CD1c-positive myeloid dendritic cell (primary cell): Measurements from ENCODE around the gene INTS11.
A peak's percentile ranks its signal among the peaks of the same experiment; 100 is the strongest.

ENCODE experiments used
- DNase-seq: peaks from one replicate; pipeline ENCODE4 v3.0.0-alpha.2; 2016; ENCODE audit errors: extremely low spot score

The INTS11 gene

DNA sequence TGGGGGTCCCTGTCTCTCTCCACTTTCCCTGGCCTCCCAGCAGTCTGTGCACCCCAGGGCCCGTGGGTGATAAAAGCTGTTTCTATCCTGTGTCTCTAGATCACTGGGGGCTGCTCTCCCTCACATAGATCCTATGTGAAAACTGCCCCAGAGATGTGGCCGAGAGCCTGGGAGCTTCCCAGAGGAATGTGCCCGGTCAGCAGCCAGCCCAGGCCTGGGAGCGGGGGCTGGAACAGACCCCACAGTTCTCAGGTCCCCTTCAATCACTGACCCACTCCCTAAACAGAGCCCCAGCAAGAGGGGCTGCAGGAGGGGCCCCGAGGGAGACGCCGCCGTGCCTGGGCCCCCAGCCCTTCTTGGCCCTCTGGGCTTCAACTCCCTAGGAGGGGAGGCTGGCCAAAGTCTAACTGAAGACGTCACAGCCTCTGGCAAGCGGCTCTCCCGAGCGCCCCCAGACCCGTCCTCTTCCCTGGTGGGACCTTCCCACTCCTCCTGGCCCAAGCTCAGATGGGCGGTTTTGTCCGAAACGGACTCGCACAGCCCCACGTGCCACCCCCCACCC is 33.5 kb upstream of the INTS11 start:
- DNase-seq: no peak

DNA sequence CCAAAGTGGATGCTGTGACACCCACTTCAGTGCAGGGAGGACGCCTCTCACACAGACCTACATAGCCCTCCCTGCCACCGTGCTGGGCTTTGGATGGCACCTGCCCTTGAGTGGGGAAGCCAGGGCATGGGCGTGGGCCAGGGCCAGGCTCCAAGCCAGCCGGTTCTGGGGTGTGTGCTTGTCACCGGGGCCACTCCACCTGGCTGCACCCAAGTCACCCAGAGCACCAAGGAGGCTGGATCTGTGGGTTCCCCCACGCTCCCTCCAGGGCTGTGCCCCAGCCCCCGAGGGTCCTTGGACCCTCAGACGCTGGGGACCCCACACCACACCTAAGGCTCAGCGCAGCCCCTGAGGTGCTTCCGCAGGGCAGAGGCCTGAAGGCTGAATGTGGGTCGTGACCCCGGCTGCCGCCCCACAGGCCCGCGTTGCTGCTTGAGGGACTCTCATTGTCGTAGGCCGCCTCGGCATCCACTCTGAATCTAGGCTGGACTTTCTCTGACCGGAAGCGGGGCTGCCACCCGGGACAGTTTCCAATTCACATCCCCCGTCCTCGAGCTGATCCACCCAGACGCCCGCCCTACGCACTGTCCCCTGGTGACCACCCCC is 32.4 kb upstream of the INTS11 start:
- DNase-seq: no peak

DNA sequence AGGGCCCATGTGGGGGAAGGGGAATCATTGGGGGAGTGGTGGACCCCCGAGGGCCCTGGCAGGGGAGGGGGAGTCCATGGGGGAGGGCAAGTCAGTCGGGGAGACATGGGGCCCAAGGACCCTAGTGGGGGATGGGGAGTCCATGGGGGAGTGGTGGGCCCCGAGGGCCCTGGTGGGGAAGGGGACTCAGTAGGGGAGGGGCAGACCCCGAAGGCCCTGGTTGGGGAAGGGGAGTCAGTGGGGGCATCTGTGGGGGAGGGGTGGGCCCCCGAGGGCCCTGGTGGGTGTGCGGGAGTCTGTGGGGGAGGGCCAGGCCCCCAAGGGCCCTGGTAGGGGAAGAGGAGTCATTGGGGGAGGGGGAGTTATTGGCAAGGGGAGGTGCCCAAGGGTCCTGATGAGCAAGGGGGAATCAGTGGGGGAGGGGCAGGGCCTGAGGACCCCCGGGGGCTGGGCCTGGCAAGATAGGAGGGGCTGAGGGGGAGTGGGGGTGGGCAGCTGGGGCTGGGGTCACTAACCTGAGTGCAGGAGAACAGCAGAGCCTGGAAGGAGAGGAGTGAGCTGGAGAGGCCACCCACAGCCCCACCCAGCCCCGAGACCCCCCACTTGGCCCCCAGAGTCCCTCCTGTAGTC is 31.8 kb upstream of the INTS11 start:
- no peak for DNase-seq

DNA sequence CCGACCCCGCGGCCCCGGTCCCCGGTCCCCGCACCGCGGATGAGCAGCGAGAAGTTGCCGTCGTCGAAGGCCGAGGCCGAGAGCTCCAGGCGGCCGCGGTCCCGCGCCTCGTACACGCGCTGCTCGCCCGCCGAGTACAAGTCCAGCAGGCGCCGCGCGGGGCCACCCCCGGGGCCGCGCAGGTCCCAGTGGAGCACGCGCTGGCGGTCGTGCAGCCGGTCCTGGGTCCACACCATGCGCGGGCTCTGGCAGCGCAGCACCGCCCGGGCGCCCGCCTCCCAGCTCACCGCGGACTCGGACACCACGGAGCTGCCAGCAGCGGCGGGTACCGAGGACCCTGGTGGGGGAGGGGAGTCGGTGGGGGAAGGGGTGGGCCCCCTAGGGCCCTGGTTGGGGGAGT is 31.0 kb upstream of the INTS11 start:
- DNase-seq: peak; percentile 60

DNA sequence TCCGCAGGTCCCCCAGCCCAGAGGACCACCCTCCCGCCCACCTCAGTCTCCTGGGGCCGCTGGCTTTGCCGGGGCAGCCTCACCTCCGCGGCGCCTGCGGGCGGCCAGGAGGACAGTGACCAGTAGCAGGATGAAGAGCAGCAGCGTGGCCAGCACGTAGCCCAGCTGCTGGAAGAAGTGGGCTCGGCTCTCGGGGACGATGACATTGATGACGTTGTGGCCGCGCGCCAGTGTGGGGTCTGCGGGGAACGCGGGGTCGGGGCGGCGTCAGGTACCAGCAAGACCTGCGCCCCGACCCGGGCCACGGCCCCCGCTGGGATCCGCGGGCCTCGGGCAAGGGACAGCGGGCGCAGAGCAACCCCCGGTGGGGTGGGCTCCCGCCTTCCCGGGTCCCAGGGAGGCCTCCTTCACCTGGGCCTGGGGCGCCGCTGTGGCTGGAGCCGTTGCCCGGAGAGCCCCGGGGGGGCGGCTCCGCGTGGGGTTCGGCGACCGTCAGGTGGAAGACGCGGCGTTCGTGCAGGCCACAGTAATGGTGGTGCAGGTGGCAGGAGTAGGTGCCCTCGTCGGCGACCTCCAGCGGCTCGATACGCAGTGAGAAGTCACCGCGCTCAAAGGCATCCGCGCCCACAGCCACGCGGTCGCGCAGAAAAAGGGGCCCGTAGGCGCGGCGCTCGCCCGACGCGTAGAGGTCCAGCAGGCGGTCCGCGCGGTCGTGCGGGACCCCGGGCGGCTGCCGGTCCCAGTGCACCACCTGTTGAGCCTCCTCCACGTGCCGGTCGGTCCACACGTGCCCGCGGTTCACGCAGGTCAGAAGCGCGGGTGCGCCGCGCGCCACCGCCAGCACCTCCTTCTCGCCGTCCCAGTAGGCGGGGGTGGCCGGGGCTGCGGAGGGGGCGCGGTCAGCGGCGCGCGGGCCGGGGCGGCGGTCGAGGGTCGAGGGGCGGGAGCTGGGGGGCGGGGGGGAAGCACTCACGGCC is 30.1 kb upstream of the INTS11 start:
- no peak for DNase-seq

DNA sequence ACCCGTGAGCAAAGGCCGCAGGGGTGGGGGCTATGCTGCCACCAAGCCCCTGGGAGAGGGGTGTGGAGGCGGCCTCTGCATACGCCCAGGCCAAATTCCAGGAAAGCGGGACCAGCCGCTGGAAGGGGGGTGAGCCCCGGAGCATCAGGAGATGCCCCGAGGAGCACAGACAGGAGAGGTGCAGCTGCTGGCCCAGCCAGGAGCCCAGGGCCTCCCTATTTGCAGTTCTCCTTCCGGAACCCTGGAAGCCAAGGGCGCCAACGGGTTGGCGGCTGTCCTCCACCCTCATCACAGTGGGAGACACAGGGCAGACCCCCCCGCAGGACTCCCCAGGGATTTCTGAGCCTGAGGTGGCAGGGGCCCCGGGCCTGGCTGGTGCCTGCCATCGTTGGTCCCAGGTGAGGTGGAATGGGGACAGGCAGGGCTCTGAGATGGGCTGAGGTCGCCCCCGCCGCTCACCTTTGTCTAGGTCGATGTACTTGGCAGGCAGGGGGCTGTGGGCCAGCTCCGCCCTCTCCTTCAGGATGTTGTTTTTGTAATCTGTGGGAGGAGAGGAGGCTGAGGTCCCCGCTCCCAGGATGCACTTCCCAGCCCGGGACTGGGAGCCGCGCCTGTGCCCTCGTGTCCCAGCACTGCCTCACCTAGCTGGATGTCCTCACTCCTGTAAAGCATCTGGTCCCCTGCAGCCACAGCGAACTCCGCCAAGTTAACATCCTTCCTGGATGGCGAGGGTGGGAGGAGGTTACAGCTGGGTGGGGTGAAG is 29.1 kb upstream of the INTS11 start:
- DNase-seq: no peak

DNA sequence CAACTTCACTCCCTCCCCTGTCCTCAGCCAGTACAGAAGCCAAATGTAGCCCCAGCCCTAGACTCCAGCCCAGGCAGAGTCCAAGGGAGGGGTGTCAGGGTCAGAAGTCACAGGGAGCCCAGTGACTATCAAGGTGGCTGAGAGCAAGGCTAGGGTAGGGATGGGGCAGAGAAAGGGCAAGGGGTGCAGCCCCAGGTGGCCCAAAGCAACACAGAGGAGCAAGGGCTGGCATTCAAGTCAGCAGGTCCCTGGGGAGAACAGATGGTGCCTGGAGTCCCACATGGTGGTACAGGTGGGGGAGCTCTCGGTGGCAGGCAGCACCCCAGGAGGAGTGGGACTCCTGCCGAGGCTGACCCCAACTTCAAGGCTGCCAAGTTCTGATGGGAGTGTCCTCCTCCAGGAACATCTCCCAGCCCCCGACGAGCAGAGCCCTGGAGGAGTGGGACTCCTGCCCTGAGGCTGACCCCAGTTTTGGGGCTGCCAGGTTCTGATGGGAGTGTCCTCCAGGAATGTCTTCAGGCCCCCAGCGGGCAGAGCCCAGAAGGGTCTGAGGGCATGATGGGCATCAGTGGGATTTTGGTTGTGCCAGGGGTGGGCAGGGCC is 28.4 kb upstream of the INTS11 start:
- no peak for DNase-seq

DNA sequence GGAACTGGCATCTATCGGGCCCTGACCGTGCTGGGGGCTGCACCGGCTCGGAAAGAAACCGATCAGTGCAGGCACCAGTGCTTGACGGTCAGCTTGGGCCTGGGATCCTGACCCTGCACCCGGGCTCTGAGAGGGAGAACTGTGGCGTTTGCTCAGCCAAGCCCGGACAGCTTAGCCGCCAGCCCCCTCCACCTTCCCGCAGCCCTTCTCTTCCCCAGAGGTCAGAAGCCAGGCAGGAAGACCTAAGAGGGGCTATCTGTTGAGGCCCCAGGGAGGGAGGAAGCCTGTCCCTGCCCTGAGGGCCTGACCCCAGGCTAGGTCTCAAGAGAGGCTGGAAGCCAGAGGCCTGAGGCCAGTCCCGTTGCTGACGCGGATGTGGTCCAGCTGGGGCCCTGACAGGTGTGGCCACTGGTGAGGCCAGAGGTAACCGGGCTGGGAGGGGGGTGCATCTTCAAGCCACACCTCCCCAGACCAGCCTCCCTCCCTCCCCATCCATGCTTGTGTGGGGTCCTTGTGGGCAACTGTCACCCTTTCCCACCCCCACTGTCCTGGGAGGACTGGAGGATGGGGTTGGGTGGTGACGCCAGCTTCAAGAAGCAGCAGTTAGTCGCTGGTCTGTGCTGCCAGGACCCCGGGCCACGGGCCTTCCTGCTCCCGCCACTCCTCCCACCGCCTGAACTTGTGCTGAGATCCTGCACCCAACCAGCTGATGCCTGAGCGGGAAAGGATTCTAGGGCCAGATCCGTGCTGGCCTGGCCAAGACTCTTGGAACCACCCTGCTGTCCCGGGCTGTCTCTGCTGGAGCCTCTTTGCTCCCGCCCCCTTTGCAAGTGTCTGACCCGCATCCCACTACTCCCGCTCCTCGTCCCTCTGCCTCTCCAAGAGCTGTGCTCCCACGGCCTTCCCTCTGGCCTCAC is 27.3 kb upstream of the INTS11 start:
- no peak for DNase-seq

DNA sequence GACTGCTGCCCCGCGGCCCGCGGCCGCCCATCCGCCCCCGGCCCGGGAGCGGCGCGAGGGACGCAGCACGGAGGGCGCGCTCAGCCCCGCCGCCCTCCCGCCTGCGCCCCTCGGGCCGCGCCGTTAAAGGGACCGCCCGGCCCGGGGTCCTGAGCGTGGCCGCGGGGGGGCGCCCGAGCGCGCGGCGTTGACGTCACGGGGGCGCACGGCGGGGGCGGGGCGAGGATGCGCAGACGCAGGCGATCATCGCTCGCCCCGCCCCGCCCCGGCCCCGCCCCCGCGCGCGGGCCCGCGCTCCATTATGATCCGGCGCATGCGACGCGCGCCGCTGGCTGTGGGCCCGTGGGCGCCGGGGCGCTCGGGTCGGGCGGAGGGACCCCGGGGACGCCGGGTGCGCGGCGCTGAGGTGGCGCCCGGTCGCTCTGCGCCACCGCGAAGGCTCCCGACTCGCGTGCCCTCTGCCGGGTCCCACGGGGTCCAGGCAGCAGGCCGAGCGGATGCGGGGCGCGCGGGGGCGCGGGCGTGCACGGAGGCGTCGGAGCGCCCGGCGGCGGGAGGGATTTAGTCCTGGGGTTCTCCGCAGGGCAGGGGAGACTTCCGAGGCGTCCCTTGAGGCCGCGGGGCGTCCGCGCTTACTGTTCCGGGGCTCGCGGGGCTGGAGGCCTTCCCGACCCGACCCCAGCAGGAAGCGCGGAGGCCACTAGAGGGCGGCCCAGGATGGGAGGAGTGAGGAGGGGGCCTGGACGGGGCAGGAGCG is 25.0 kb upstream of the INTS11 start, which contains the start of gene DVL1:
DVL1 (minus strand) TSS at position 163 of the 757 bp plus-strand sequence. CDS start 353 bp downstream, outside the sequence.
- DNase-seq: peak; percentile 86

DNA sequence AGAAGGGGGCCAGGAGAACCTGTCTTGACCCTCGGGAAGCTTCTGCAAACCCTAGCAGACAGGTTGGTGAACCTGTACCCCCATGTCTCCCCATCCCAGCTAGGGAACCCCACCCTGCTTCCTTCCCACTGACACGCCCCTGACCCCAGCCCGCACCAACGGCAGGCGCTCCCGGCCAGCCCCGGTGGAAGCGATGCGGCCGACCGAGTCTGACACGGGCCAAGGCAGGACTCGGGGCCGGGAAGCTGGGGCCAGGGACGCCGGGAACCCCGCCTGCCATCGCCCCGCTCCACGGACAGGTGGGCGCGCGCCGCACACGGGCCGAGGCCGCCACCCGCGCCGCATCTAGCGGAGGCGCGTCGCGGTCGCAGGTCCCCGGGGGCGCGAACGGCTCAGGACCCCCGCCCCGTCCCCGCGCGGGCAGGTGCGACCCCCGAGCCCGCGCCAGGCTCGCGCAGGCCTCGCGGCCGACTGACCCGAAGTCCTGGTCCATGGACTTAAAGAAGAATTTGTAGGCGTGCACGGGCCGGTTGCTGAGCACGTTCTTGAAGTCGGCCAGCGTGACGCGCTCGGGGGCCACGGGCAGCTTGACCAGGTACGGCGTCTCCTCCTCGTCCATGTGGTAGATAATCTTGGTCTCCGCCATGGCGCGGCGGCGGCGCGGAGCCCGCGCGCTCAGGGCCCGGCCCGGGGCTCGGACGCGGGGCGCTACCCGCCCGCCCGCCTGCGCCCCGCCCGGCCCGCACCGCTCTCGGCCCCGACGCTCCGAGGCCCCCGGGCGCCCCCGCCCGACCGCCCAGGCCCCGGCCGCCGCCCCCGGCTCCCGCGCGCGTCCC is 24.2 kb upstream of the INTS11 start:
- DNase-seq: no peak

DNA sequence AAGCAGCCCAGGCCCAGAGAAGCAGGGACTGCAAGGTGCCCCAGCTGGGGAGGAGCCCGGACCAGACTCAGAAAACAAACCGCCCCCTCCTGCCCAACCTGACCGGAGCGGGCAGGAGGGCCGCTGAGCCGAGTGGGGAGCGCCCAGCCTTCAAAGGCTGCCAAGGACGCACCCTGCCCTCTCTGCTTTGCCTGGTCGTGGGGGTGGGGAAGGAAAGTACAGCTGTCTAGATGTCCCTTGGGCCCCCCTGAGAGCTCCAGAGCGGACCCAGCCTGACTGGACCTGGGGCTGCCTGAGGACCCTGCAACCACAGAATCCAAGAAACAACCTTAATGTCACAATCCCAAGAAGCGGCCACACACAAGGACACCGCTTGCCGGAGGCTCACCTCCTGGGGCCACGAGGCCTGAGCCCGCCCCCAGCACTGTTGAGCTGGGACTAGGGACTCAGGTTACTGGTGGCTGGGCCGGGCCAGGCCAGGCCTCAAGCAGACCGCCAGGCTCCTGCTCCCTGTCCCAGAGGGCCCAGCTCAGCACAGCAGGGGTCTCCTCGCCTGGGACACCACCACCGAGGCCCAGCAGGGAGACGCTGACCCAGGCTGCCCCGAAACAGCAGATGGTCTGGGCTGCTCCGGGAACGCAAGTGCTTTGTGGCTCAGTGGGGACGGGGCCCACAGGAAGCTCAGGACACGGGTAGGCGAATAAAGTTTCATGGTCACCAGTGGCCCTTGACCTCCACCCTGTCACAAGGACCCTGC is 23.4 kb upstream of the INTS11 start:
- DNase-seq: no peak

DNA sequence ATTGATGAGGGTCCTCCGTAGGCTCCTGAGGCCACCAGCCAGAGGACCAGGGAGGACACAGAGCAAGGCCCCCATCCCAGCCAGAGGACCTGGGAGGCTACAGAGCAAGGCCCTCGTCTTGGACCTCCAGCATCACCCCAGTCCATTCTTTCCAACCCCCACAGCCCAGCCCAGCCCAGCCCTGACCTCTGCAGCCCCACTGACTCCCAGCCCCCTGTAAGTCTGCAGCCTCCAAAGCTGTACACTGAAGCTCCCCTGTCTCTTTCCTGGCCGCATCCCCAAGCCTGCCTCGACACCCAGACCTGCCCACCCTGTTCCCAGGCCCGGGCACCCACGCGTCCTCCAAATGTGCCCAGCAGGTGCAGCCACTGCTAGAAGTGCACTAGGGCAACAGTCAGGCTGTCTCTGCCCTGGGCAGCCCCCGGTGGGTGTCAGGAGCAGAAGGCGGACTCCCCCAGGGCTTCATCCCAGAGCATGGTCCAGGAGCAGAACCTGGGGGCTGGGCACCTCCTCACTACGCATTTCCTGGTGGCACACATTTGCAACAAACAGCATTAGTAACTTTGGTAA is 22.7 kb upstream of the INTS11 start:
- DNase-seq: no peak

DNA sequence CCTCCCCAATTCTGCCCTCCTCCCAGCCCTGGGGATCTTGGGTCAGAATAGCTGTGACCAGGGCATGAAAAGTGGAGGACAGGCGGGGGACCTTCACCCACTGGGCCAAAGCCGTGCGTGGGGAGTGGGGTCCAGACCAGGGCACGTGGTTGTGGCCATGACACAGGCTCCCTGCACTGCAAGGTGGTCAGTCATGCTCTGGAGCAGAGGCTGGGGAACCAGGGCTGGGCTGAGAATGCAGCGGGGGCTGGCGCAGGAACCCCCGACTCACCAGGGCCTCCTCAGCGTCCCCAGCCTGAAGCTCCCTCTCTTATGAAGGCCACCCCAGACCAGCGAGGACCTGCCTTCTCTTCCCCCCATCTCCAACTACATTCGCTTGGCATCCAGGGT is 22.0 kb upstream of the INTS11 start:
- no peak for DNase-seq

DNA sequence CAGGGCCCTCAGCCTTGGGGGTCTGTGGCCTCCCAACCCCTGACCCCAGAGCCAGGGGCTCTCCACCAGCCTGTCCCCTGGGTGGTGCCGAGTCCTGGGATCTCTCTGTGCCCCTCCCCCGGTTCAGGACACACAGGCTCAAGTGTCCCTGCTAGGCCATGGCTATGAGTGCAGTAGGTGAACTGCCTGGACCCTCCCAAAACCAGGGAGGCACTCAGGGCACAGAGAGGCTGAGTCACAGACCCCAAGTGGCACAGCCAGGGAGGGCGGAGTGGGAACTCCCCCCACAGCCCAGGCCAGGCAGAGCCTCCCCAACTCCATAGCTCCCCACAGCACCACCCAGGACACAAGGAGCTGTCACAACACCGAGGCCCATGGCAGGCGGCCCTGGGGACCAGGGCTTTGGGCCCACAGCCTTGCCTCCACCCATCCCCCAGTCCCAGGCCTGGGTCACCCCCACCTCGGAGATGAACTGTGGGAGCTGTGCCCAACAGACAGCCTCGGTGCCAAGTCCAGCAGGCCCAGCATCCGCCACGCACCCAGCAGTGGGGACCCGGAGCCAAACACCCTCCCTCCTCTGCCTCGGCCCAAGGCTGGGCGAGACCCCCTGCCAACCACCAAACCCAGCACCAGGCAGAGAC is 21.5 kb upstream of the INTS11 start:
- no peak for DNase-seq

DNA sequence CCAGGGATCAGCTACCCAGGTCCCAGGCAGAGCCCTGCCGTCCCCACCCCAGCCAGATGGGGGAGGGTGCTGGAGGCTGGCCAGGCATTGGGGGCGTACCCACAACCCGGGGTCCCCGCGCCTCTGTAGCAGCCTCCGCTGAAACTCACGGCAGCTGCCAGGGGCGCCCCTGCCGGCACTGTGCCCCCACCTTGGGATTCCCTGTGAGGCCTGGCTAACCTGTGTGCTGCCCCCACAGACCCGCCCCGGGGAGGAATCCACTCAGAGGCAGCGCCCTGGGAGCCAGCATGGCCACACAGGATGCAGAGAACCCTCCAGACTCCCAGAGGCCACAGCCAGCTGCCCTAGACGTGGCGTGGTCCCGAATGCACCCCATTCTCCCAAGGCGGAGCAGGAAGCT is 20.9 kb upstream of the INTS11 start:
- DNase-seq: no peak

DNA sequence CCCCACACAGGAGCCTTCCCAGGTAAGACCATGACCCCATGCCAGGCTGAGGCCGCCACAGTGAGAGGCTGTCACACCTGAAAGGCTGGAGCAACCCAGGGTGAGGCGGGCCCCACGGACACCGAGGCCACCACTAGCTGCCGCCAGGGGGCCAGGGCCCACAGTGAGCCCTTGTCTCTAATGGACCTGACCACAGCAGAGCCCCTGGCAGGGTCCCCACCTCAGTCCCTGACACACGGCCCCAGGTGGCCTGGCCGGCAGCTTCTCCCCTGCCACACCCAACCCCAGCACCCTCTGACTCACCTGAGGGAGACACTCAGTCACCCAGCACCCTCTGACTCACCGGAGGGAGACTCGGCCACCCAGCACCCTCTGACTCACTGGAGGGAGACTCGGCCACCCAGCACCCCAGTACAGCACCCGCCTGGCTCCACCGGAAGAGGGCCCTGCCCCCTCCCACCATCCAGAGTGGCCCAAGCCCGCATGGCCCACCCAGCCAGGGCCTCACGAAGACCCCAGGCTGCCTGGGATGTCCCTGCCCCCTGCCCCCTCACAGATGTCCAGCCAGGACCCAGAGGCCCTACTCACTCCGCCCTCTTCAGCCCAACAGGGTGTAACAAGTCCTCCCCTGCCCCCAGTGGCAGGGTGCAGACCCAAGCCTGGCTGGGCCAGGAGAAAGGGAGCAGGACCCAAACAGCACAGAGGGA is 20.3 kb upstream of the INTS11 start:
- no peak for DNase-seq
